GM19240 (cell line): Measurements from ENCODE around the gene LMO1.

ENCODE experiments used
- DNase-seq: peaks from one replicate; pipeline ENCODE4 v3.0.0; 2011; ENCODE audit warnings: low spot score; ENCODE audit not compliant: insufficient read length

LMO1 gene

GRCh38 chr11:8249482-8249881 lies 14.2 kb downstream of the LMO1 start:
- DNase-seq = no peak

DNA sequence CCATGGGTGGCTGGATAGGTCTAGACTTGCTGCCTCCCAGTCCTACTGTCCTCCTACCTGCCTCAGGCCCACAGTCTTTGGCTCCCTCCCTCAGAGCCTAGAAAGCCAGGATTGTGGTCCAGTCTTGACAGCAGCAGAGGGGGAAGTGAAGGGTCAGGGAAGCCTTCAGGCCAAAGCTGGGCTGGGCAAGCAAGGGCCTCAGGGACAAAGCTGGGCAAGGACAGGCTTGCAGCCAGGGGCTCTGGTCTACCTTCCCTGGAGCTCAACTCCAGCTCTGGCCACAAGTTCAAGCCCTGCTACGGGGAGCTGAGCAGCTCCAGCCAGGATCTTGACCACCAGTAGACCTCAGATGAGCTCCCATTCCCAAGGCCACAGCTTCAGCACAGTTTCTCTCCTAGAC lies 14.9 kb downstream of the LMO1 start:
- no peak for DNase-seq

GRCh38 chr11:8247312-8247711 lies 16.4 kb downstream of the LMO1 start:
- no peak for DNase-seq

DNA sequence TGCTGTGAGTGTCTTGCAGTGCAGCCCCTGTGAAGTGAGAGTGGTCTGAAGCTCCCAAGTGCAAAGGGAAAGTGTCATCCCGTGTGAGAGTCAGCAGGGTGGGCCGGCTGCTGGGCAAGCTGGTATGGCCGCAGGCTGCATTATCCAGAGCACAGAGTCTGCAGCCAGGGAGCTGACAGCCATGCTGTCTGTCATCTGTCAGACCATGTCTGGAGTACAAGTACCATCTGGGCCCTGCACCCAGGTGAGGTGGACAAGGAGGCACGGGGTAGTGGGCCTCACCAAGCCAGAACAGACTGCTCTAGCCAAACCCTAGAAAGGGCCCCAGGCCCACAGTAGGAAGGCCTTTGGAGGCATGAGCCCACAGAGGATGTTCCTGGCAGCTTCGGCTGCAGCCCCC lies 20.2 kb downstream of the LMO1 start:
- DNase-seq = no peak

GRCh38 chr11:8242499-8243280 lies 21.0 kb downstream of the LMO1 start:
- no peak for DNase-seq

- DNase-seq = no peak
Observed at GRCh38 chr11:8242118-8242475, 21.6 kb downstream of the LMO1 start.

- DNase-seq = no peak
Observed at GRCh38 chr11:8241373-8242117, 22.1 kb downstream of the LMO1 start.

DNA sequence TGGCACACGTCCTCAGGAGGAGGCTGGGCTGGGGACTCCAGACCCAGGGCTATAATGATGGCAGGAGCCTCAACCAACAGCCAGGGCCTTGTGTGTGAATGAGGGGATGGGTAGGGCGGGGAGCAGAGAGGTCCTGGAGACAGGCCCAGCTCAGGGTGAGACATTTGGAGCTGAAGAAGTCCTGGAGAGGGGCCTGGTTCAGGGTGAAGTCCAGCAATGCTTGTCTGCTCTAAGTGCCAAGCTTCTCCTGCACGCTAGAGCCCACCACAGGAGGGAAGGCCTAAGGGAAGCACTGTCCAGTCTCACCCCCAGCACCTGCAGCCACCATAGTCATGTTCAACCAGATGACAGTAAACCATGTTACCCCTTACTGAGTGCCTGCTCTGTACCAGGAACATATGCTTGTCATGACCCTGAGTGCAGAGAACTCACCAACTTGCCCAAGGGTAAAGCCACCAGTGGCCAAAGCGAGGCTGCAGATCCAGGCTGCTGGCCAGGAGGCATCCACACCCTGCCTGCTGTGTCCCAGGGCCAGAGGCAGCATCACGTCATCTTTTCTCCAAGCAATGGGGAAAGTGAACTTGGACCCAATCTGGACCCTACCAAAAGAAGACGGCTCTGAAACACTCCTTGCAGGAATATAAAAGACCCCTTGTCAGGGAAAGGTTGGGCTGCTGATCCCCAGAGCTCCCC lies 24.0 kb downstream of the LMO1 start:
- no peak for DNase-seq

DNA sequence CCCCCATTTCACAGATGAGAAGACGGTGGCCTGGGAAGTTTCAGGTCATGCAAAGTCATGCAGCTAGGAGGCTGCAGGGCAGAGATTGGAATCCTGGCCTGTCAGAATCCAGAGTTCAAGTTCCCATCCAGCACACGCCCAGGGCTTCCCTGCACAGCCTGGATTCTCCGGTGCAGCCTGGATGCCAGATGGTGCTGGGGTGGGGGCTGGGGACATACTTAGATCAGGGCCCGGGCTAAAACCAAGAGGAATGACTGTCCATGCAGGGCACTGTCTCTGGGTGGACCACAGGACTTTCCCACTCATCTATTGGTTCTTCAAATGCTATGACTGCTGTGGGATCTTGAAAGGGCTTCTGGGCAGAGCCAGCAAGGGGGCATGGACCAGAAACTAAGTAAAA lies 24.6 kb downstream of the LMO1 start:
- no peak for DNase-seq

DNA sequence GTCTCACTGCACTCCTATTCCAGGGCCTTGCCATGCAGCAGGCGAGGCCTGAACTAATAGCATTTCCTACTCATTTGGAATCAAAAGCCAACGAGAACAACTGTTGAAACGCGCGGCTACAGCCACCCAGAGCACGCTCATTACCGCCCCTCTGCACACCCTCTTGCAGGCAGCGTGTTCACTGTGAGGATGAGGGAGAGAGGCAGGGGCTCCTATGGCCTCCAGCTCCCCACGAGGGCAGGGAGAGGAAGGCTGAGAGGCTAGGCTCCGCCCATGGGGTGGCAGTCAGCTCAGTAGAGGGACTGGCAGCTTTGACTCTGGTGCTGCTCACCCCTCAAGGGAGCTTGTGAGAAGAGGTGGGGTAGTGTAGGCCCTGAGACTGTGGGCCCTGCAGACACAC lies 26.2 kb downstream of the LMO1 start:
- DNase-seq = no peak

DNA sequence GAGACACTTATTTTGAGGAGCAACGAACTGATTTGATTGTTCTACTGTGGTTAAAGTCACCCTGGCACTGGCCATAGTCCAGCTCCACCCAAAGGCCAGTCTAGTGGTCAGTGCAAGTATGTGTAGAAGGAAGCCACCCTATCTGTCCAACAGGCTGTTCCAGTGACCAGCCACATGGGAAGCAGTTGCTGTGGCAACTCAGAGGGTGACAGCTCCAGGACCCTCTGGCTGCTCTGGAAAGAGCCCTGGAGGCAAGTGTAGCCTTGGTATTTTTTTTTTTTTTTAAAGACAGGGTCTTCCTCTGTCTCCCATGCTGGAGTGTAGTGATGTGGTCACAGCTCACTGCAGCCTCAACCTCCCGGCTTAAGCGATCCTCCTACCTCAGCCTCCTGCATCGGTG lies 27.8 kb downstream of the LMO1 start:
- no peak for DNase-seq

DNA sequence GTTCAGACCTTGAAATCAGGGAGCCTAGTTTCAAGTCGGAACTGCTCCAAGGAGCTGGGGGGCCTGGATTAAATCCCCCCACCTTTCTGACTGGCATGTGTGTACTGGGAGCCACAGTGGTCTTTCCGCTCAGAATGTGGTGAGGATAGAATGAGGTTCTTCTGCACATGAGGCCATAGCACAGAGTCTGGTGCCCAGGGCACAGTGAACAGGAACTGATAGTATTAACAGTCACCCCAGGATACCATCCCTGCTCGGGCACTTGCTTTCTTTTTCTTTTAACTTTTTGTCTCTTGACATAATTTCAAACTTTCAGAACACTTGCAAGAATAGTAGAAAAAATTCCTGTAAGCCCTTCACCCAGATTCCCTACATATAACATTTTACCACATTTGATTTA lies 28.8 kb downstream of the LMO1 start:
- DNase-seq = no peak

DNA sequence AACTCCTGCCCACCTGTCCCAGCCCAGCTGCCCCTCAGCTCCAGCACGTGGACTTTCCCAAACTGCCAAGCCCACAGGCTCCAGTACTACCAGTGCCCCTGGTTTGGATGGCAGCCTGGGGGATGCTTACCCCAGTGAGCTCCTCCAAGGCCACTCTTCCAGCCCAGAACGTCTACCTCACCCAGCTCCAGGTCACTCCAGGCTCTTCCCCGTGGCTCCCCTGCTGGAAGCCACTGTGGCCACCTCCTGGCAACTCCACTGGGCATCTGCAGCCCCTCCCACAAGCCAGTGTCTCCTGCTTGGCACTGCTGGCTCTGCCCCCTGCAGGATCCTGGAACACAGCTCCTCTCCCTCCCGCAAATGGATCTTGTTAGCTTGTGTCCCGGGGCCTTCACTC lies 29.3 kb downstream of the LMO1 start:
- no peak for DNase-seq

- no peak for DNase-seq
Observed at GRCh38 chr11:8233691-8234424, 29.8 kb downstream of the LMO1 start.

- no peak for DNase-seq
Observed at GRCh38 chr11:8232849-8233606, 30.6 kb downstream of the LMO1 start.

DNA sequence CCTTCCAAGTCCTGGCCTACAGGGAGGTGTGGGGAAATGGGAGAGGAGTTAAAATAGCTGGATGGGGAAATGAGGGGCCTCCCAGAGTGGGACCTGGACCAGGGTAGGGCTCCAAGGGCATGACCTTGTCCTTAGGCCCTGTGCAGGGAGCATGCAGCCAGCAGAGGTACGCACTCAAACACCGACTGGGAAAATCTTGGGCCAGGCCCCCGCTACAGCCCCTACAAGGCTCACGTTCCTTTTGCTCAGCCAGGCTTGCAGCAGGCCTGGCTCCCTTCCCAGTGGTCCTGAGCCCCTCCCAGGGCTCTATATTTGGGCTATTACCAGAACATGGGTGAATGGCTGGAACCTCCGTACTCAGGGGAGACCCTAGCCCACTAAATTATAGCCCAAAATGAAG lies 31.3 kb downstream of the LMO1 start:
- DNase-seq = no peak

DNA sequence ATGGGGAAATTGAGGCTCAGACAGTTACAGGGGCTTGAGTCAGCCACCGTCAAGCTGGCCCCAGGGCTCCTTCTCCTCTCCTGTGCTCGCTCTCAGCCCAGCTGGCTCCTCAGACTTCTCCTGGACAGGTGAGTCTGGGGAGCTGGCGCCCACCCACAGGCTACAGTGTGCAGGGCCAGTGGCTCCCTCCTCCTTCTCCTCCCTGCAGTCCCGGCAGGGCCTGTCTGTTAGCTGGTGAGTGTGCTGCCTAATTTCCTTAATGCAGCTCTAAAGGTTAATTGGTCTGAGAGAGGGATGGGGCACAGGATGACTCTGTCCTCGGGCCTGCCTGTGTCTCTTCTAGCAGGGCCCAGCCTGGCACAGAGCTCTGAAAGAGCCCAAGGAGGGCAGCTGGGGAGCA lies 31.7 kb downstream of the LMO1 start:
- no peak for DNase-seq

- no peak for DNase-seq
Observed at GRCh38 chr11:8230921-8231847, 32.5 kb downstream of the LMO1 start.

- DNase-seq = no peak
Observed at GRCh38 chr11:8230178-8230859, 33.4 kb downstream of the LMO1 start.
